ENCODE measurements around the gene KCND1.
"Not testable (repeated sequence)": the region's sequence is repeated elsewhere in the genome, so short reads cannot be mapped to it uniquely, and the experiment has no call there.

Gene KCND1

GRCh38 chrX:48971249-48972219, at the start of gene KCND1:
Gene KCND1 (minus strand): TSS chrX:48971844. CDS start chrX:48970271, 1,573 bp downstream.
- no peak for DNase-seq

DNA sequence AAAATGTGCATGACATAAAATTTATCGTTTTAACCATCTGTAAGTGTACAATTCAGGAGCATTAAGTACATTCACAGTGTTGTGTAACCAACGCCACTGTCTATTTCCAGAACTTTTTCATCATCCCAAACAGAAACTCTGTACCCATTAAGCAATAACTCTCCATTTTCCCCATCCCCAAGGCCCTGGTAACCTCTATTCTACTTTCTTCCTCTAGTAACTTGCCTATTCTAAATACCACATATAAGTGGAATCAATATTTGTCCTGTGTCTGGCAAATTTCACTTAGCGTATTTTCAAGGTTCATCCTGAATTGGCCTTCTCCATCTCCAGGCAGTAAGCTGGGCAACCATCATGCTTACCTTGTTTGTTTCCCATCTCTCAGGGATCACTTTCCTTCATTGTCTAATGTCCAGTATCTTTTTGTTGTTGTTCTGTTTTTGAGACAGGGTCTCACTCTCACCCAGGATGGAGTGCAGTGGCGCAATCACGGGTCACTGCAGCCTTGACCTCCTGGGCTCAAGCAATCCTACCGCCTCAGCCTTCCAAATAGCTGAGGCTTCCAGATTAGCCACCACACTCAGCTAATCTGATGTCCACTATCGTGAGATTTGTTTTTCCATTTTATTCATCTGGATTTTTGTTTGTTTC, 48.1 kb upstream of the KCND1 start:
- DNase-seq, result no peak

GRCh38 chrX:49019050-49019449, 47.4 kb upstream of the KCND1 start:
- DNase-seq, result no peak

- DNase-seq, result no peak
Measured at GRCh38 chrX:49003696-49004095, 32.1 kb upstream of the KCND1 start.

- peak; percentile 75 for DNase-seq
Measured at GRCh38 chrX:49002091-49002935, 30.7 kb upstream of the KCND1 start, which contains the start of gene GRIPAP1. Gene GRIPAP1 (minus strand): TSS chrX:49002264. CDS start chrX:49002229, 35 bp downstream.

- peak; percentile 62 for DNase-seq
Measured at GRCh38 chrX:49001521-49002090, 30.0 kb upstream of the KCND1 start.

DNA sequence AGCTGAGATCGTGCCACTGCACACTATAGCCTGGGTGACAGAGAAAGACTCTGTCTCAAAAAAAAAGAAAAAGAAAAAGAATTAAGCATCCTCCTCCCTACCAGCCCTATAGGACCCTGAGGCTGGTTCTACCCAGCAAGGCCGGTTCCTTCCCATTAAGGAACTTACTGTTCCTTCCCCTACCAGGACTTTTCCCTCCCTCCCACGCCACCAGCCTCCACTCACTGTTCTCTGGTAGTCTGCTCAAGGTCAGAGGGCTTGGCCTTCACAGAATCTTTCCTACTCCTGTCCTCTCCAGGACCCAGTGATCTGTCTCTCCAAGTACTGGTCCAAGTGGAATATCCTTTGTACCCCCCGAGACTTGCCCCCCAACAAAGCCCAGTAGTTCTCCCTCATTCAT, 29.0 kb upstream of the KCND1 start:
- DNase-seq, result no peak

DNA sequence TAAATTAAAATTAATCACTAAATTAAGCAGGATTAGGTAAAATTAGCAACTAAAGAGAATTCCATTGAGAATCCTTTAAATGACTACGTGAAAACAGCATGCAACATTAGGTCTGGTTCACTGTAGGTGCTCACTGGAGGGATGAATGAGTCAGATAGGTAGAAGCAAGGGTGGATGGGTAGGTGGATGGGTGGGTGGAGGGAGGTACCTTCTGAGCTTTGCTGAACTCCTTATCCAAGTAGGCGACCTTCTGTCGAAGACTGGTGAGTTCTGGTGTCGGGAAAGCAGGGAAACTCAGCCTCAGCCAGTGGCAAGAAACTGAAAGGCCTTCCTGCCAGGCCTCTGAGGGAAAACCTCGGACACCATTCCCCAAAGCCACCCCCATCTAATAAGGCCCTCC, 27.4 kb upstream of the KCND1 start:
- no peak for DNase-seq

GRCh38 chrX:48998391-48998790, 26.7 kb upstream of the KCND1 start:
- no peak for DNase-seq

DNA sequence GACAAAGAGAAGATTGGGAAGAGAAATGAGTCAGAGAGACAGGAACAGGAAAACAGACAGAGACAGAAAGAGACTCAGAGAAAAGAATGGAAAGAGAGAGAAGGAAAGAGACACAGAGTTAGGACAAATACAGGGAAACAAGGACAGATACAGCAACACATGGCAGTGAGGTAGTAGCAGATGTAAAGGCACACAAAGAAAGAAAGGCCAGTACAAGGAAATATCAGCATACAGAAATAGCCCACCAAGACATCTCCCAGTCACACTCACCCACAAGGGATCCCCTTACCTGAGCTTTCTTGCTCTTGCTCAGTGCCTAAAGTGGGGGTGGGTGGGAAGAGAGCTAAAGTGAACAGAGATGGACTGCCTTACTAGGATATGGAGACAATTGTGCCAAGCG, 26.2 kb upstream of the KCND1 start:
- no peak for DNase-seq

GRCh38 chrX:48997455-48997854, 25.8 kb upstream of the KCND1 start:
- DNase-seq, result no peak

GRCh38 chrX:48996969-48997368, 25.3 kb upstream of the KCND1 start:
- DNase-seq, result no peak

- DNase-seq, result no peak
Measured at GRCh38 chrX:48992341-48992740, 20.7 kb upstream of the KCND1 start.

DNA sequence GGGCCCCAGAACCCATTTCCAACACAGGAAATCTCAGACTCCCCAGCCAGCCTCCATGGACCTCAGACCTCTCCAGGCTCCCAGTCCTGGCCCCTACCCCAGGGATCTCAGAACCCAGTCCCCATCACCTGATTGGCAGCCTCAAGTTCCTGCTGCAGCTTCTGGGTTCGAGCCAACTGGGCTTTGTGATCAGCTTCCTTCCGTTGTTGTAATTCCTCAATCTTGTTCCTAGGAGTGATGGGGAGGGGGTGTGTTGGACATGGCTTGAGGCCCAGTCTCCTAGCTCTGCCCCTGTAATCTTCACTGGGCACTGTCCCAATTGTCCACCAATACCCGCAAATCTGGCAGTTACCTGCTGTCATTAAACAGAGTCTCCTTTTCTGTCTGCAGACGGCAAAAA, 17.8 kb upstream of the KCND1 start:
- no peak for DNase-seq

DNA sequence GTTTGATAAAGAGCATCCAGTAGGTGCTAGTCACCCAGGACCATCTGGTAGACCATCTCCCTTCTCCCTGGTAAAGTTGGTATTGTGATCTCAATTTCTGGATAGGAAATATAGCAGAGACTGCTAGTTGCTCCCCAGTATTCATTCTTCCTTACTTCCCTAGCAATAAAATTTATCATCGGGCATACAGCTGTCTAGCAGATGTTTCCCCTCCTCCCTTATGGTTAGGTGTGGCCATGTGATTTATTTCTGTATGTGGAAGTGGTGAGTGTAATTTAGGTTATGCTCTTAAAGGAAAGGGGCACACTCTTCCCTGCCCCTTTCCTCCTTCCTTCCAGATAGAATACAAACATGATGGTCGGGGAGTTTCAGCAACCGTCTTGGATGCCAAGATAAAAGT, 12.3 kb upstream of the KCND1 start:
- DNase-seq, result no peak

DNA sequence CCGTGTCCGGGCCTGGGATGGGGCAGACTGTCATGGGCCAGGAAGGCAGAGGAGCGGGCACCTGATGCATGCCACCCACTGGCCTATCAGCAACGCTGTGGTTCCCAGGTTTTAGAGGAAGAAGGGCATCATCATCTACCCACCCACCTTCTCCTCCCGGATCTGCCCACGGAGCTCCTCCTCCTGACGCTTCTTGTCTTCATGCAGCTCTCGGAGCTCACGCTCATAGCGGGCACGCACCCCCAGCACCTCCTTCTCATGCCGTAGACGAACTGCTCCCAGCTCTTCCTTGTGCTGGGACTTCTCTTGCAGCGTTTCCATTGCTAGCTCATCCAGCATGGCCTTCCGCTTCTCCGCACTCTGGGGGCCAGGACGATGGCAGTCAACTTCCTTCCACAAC, 11.4 kb upstream of the KCND1 start:
- DNase-seq, result no peak

DNA sequence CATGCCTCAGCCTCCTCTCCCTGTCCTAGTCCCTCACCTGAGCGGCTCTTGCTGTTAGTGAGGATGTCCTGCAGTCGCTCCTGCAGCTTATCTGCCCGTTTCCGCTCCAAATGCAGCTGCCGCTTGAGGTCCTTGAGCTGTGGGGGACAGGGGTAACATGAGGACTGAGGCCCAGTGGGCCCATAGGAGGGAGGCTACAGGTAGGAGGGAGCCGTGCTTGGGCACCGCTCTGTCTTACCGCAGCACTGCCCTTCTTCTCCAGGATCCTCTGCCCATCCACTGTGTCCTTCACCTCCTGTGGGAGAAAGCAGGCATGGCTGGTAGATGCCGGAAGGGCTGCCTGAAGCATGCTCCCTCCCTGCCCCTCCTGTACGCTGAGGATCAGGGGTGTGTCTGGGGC, 9.5 kb upstream of the KCND1 start:
- no peak for DNase-seq

DNA sequence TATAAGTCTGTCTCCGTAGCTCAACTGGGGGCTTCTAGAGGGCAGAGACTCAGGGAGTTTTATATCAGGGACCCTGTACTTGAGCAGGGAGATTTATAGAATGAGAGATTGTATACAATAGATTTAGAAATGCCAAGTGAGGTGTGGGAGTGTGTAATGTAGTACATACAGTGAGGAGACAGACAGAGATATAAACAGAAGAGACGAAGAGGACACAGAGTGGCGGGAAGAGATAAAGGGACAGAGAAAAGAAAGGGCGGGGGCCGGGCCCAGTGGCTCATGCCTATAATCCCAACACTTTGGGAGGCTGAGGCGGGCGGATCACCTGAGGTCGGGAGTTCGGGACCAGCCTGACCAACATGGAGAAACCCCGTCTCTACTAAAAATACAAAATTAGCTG, 8.7 kb upstream of the KCND1 start:
- DNase-seq, result not testable (repeated sequence)

- no peak for DNase-seq
Measured at GRCh38 chrX:48978226-48978625, 6.6 kb upstream of the KCND1 start.

GRCh38 chrX:48976086-48976485, 4.4 kb upstream of the KCND1 start:
- no peak for DNase-seq

DNA sequence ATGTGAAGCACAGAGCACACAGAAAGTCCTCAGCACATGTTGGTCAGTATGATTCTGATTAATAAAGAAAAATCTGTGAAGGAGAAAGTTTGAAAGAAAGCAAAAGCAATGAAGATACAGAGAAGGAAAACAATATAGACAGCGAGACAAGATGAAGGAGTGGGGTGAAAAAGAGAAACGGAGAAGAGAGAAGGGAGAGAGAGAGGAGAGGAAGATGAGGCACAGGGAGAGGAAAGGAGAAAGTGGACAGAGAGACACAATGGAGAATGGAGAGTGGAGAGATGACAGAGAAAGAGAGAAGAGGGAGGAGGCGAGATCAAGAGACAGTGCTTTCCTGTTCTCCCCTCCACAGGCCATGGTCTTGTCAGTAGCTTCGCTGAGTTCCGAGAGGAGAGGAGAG, 3.9 kb upstream of the KCND1 start:
- DNase-seq, result no peak

- DNase-seq, result no peak
Measured at GRCh38 chrX:48975041-48975440, 3.4 kb upstream of the KCND1 start.

GRCh38 chrX:48974574-48974973, 2.9 kb upstream of the KCND1 start:
- DNase-seq, result no peak
